GM19468 (cell line): ENCODE measurements around the gene AOPEP.

Experiments
- ATAC-seq: cut with Tn5 transposase; IDR thresholded peaks from one replicate; pipeline ENCODE4 v1.9.1; 2021; ENCODE audit warnings: mild to moderate bottlenecking, moderate library complexity, moderate number of reproducible peaks; ENCODE audit not compliant: unreplicated experiment; ENCODE audit errors: extremely low read depth

The AOPEP gene

DNA sequence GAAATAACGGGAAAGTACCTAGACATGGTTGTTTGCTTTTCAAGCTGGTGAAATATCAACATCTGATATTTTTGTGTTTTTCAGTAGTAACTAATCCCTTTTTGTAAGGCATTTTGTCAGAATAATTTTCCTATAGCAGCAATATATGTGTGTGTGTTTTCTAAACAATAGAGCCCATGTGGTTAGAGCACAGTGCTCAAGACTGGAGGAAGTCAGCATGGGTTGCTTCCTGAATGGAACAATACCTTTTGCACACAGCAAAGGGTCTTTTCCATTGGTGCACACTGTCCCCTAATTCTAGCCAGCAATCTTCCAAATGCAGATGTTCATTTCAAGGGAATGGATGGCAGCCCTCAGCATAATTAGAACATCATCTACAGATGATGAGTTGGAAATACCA lies 270.1 kb downstream of the AOPEP start:
- ATAC-seq, result no peak

DNA sequence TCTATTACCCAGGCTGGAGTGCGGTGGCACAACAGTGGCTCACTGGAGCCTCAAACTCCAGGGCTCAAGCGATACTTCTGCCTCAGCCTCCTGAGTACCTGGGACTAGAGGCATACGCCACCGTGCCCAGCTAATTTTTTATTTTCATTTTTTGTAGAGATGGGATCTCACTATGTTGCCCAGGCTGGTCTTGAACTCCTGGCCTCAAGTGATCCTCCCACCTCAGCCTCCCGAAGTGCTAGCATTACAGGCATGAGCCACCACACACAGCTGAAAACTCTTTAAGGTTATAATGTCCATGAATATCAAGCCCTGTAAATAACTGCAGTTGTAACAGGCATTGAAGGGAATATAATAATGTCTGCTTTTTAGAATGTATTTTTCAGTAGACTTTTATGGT lies 271.2 kb downstream of the AOPEP start:
- no peak for ATAC-seq

DNA sequence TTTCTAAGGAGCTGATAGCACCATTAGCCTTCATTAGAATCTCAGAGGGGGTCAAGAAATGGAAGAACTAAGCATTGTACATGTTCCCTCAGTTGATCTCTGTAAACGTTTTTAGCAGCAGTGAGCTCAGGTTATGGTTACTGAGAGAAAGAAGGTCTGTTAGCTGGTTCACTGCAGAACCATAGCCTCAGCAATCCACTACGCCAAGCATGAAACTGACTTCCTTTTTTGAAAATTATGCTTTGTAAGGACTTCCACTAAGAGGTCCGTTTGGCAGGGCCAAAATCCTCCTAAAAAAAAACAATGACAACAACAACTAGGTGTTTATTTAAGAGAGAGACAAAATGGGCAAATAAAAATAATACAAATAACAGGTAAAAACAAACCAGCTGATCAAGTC lies 273.3 kb downstream of the AOPEP start:
- ATAC-seq, result no peak

DNA sequence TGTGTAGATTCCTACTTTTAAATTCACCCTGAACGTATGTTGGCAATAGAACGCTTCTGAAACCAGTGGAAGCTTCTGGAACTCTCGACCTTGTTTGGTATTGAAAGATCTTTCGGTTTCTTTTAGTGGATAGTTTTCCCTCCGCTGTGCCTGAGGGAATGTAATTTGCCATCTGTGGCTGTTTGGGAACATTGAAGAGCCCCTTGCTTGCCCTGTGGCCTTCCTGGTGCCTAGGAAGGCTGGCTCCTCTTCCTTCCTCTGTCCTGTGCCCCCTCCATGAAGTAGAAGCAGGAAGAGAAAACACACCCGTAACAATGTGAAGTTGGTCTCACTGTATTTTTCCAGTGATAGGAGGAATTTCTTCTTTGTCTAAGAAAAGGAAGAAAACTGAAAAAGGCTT lies 274.3 kb downstream of the AOPEP start:
- no peak for ATAC-seq

DNA sequence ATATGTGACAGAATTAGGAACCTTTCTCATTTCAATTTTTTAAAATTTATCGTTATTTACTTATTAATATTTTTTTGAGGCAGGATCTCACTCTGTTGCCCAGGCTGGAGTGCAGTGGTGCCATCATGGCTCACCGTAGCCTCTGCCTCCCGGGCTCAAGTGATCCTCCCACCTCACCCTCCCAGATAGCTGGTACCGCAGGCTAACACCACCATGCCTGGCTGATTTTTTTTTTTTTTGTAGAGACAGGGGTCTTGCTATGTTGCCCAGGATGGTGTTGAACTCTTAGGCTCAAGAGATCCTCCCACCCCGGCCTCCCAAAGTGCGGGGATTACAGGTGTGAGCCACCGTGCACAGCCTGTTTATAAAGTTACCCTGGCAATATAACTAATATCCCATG lies 275.2 kb downstream of the AOPEP start:
- ATAC-seq, result no peak

DNA sequence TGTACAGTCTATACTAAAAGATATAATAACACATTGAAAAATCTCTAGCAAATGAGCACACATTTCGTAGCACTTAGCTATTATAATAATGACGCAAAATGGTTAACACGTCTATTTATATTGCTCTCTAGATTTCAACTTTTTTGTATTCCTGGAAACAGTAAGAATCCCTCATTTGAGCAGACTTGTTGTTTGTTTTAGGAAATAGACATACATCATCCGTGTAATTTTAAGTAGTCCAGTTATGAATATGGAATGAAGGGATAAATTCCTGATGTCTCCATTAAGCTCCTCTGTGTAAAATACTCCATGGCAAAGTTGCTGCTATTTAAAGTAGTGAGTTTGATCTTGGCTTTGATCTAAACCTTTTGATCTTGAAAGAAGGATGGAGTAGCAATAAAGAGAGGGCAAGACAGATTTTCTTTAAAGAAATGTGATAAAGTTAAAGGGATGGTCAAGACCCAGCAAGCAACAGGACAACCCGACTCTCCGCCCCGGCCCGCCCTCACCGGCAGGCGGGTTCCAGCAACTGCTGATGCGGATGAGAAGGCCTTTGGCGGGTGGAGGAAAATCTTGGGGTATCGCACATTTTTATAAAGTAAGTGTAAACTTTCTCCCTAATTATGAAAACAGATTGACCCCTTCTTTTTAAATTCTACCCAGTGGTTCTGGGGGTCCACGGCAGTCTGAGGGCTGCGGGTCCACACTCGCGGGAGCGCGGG lies 277.4 kb downstream of the AOPEP start:
- no peak for ATAC-seq

DNA sequence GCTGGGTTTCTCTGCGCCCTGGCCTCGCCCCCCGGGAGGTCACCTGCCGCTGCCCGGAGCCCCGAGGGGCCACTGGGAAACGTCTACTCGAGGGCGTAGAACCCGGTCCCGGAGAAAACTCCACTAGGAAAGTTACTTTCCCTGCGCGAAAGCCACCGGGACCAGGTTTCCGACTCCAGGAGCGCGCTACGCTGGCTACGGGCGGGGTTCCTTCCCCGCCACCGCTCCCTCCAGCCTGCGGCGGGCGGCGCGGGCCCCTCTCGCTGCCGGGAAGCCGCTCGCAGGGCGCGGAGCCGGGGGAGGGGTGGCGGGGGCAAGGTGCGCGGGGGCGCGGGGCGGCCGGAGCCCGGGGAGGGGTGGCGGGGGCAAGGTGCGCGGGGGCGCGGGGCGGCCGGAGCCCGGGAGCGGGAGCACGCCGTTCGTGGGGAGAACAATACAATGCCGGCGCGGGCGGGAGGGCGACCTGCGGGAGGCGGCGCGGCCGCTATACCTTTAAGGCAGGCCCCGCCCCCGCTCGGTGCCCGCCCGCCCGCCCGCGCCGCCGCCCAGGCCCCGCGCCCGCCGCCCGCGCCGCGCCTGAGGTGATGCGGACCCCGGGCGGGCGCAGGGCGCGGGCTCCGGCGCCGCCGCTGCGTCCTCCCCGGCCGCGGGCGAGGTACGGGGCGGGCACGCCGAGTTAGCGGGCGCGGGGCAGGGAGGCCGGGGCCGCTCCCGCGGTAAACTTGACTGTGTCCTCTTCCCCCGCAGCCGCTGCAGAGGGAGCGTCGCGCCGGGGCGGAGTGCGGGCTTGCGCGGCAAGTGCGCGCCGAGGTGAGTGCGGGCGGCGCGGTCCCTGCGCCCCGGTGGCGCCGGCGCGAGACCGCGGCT lies 278.1 kb downstream of the AOPEP start:
- ATAC-seq, result no peak

DNA sequence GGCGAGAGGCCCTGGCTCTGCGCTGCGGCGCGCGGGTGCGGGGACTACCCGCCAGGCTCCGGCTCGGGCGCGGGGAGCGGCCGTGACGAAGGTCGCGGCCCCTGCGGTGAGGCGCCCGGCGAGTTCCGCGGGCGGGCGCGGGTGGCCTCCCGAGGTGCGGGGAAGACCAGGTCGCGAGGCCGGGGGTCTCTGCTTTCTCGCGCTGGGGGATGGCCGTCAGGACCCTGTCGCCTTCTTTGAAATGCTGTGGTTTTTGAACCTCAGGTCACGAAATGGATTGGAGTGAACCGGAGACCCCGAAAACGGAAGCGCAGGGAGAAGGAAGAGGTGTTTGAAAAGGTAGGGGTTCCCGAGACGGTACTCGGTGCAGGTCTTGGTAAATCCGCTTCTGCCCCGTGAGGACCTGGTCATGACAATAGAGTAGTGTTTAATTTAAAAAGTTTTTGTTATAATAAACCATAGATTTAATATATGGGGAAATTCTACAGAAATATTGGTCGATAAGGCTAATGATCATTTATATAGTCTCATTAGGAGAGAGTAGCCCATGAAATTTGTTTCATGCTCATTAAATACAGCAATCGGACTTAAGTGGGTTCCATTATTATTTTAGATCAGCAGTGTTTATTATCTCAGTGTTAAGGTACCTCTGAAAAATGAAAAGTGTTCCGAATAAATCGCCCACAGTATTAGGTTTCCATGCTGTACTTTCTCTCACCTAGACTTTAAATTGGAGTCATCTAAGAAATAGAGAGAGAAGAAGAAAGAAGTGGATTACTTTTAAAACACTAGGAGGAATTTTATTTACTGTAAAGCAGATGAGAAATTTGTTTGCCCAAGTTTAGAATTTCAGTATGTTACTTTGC lies 279.0 kb downstream of the AOPEP start:
- ATAC-seq, result no peak

DNA sequence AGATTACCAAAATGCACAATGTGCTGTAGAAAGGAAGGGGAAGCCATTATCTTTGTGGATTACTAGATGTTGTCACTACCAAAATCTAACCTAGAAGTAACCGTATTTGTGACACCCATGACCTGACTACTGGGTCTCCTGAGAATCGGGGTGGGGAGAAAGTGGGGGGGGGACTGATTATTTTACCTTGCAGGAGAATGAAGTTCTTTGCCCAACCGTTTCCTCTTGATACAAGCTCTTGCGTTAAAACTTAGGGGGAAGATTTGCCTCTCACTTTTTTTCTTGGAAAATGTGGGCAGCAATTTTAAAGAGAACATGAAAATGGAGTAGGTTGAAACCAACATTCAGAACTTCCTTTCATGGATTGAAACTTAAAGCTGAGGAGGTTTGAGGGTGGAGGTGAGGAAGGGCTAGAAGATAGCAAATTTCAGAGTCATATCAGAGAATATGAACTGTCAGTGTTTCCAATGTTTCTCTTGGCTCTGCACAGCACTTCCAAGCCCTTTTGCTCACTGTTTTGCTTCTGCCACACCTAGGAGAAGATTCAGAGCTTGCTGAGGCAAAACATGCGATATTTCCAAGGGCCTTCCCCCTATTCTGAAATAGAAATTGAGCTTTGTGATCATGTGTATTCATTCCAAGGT lies 280.8 kb downstream of the AOPEP start:
- ATAC-seq, result no peak

DNA sequence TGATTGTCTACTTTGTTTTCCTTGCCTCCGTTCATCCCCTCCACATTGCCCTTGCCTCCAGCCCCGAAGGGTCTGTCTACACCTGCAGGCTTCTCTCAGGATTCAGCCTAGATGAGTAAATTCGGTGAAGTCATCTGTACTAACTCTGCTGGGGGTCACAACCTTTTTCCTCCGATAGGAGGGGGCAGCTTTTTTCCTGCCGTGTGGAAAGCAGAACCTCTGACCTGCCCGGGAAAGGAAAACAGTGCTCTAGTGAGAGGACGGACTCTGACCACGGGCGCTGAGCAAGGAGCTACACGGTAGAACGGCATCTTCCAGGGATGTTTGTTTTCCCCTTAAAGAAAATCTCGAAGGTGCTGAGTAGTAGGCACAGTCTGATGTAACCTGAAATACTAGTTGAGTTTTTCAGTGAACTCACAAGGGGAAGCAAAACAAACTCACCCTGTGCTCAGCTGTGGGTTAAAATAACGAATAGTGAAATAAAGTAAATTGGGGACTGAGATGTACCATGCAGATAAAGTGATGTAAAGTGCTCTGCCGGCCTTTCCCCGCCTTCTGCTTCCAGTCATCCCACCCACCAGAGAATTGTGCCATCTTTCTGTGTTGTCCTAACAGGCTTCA lies 281.8 kb downstream of the AOPEP start:
- no peak for ATAC-seq

DNA sequence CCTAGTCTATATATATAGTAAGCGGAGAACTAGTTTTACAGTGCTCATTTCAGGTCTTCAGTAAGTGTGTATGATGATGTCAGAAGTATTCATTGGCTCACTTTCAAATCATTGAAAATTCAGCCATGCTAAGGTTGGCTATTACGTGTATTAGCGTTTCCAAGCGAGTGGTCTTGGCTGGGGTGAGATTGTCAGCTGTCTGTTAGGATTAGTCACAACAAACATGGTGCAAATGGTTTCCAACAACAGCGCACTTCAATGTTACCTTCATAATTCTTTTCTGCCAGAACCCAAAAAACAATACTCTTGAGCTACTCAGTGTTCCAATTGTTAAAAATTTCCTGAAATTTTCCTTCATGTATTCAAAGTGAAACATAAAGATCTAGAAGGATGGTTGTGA lies 283.0 kb downstream of the AOPEP start:
- no peak for ATAC-seq

DNA sequence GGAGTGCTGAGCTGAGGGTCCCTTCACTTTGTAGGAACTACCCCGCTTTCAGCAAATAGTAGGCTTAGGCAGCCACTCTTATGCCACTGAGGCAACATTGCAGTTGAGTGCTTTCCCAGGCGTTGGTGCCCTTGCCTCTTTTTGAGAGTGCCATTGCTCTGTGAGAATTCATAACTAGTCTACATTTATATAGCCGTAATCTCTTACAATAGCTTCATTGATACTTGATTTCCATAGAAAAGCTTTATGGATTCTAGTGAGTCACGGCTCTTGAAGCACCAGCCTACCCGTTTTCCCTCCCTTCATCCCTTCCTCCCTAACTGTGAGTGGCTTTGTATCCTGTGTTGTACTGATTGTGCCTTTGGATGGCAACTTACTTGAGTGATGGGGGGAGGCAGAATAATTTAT lies 283.9 kb downstream of the AOPEP start:
- ATAC-seq, result no peak

DNA sequence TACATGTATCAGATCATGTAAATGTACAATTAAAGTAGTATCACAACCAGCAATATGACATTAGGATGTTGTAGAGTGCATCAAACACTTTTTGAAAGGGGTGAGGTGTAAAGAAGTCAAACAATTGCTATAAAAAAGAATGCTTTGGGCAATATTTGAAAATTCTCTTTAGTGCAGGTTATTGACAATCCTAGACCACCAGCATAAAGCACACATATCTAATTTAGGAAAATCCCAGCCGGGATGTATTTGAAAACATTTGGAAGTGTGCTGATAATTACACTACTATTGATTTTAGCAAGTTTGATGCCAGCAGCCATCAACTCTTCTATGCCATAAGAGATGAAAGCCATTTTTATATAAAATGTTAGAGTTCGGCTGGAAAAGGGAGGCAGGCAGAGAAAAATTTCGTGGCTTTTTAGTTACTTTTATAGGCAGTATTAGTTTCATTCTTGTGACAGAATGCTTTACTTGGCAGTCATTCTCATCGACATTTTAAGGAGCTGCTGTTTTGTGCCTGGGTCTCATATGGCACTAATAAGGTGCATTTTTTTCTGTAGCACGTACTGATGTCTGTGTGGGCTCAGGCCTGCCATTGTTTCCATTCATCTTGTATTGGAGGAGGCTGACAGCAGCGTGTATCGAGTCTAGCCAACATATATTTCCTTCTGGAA lies 285.7 kb downstream of the AOPEP start:
- no peak for ATAC-seq

DNA sequence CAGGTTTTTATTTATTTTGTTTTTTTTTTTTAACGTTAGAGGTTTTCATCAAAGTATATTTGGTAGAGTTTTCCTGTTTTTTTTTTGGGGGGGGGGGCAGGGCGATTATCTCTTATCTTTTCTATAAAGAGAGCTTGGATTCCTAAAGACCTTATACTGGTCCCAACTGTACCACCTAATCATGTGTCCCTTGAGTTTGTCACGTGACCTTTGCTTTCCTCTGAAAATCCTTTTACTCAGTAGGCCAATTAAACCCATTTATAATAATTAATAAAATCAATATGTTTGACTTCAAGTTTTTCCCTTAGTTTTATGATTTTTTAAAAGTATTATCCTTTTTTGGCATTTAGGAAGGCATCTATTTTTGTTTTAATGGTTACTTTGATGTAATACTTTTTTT lies 286.4 kb downstream of the AOPEP start:
- no peak for ATAC-seq

DNA sequence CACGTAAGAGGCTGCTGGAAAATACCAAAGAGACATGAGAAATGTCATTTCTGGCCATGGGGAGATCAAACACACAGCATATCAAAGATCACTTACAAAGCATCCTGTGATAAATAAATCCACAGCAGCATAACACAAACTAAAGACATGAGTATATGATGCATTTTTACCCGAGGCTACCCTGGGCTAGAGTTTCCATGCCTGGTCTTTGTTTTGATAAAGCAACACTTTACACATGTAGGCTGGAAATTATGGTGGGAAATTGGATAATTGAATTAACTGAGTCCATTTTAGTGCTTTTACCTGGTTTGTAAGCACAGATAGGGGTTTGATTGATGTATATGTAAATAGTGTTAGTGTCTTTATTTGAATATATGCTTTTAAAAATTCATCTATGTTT lies 288.4 kb downstream of the AOPEP start:
- no peak for ATAC-seq

DNA sequence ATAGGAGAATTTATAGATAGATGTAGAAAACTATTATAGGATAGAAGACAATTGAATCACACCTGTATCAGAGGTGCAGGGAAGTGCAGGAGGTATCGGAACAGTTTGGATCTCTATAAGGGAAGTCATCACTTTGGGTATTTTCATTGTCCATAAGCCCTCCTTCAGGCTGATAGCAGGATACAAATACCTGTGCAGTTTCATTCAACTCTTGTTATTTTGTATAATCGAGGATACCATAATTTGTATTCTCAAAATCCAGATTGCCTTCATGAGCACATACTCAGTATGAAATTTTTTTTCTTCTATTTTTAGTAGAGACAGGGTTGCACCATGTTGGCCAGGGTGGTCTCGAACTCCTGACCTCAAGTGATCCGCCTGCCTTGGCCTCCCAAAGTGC lies 289.1 kb downstream of the AOPEP start:
- ATAC-seq, result no peak

DNA sequence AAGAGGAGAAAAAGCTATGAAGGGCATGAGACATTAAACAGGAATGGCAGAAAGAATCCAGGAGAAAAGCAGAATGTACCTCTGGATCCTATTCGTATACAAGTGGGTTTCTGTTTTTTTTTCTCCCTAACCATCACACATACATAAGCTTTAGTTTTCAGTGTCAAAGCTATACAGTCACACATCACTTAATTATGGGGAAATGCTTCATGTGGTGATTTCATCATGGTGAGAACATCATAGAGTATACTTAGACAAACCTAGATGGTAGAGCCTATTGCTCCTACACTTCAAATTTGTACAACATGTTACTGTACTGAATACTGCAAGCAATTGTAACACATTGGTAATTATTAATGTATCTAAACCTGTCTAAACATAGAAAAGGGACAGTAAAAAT lies 290.6 kb downstream of the AOPEP start:
- ATAC-seq, result no peak

DNA sequence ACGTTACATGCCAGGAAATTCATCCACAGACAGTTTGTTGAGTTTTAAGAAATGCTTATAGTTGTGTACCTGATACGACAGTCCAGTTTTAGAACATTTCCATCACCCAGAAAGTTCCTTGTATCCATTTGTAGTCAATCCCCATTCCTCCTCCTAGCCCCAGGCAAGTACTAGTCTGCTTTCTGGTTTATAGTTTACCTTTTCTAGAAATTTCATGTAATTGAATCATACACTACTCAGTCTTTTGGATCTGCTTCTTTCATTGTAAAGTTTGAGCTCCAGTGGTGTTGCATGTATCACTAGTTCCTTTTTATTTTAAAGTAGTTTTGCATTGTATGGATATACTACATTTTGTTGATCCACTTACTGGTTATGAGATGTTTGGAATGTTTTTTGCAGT lies 291.2 kb downstream of the AOPEP start:
- ATAC-seq, result no peak
